OCI-M2 (cell line): ENCODE measurements around the gene CPNE2.
"Not testable (repeated sequence)": the region's sequence is repeated elsewhere in the genome, so short reads cannot be mapped to it uniquely, and the experiment has no call there.

Experiments used
- DNase-seq: peaks from one replicate; lab custom pipeline; 2025; ENCODE audit not compliant: unreplicated experiment; lab: John Stamatoyannopoulos, UW

The CPNE2 gene

GRCh38 chr16:57166451-57166850 is 74.1 kb downstream of the CPNE2 start:
- no peak for DNase-seq

DNA sequence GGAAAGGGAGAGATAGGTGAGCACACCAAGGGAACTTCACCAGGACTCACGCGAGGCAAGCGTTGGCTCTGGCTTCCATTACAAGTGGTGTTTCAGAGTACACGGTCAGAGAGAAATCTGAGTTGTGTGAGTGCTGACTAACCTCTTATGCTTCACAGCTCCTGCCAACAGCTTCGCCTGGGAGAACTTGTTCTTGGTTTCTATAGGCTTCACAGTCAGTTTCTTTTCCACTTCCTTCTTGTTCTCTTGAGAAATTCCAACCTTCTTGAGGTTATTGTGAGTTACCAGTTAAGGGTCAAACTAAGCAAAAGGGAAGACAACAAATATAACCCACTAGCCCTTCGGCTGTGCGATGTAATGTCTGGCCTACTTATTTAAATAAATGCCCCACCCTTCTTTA is 74.6 kb downstream of the CPNE2 start:
- no peak for DNase-seq

- DNase-seq, result no peak
These were observed 75.2 kb downstream of the CPNE2 start for GRCh38 chr16:57167538-57167937.

DNA sequence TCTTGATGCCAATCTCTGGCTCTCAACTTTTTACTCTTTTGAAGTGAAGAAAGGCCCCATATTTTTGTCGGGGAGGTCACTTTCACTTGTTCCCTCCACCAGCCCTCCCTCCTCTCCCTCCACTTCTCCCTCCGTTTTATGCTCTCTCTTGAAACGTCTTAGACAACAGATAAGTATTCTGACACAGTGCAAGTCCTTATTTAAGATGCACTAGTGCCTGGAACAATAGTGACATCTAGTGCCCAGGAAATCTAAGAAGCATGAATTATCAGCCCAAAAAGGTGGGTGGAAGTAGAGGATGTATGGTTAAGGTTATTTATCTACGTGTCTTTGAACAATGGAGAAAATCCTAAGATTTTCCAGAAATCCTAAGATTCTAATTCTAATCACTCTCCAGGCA is 75.6 kb downstream of the CPNE2 start:
- DNase-seq, result no peak

DNA sequence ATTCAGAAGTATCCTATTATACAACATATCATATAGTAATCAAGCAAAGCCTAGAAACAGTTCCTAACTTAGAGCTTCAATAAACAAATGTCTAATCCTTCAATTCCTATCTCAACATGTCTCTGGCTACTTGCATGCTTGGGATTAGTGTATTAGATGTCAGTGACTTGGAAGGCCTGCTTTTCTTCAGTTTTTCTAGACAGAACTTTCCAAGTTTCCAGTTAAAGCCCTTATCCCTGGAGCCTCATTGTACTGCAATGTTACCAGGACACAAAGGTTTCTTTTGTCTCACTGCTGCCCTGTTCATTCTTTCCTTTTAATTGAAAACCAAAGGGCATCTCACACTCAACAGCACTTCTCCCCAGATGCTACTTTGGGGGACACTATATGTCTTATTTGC is 76.9 kb downstream of the CPNE2 start:
- DNase-seq, result no peak

DNA sequence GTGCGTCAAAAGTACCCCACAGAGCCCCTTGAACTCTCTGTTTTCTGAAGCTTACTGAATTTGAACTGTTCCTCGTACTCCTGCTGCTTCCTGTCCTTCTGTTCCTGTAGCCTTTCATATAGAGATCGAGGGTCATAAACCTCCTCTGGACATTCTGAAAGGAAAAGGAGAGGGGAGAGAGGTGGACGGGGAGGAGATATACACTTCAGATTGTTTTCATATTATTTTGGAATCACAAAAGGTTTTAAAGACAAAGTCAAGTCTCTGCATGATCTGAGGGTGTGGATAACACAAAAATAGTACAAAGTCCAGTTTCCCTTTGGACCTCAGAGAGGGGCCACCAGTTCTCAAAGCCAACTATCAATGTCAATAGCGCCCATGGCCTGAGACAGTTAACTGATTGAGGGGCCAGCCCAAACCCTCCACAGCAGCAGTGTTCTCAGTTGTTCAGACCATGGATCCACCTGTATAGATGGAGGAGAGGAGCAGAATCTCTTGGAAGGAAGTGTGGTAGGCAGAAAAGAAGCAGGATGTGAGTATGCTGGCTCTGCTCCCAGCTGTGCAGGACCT is 80.4 kb downstream of the CPNE2 start:
- DNase-seq, result no peak

DNA sequence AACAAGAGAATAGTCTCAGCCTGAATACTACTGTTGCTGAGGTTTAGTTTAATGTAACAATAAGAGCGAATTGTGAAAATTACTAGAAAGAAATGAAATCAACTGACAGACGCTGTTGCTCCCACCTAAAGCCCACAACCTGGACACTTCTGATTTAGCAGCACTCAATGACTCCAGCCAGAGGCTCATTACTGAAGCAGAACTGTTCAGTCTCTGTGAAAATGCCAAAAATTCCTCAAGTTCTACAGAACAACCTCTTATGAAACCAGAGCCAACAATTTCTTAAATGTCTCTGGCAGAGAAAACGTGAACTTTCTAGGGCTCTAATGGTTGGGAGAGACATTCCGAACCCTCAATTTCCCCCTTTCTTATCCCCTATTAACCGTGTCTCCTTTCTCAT is 83.5 kb downstream of the CPNE2 start:
- no peak for DNase-seq

- no peak for DNase-seq
These were observed 85.8 kb downstream of the CPNE2 start for GRCh38 chr16:57178196-57178595.

GRCh38 chr16:57178793-57179212 is 86.4 kb downstream of the CPNE2 start:
- no peak for DNase-seq

GRCh38 chr16:57179215-57179828 is 86.9 kb downstream of the CPNE2 start:
- DNase-seq, result no peak

- DNase-seq, result no peak
These were observed 91.7 kb downstream of the CPNE2 start for GRCh38 chr16:57184113-57184512.

- DNase-seq, result no peak
These were observed 92.6 kb downstream of the CPNE2 start for GRCh38 chr16:57184887-57185445.

GRCh38 chr16:57185446-57185944 is 93.1 kb downstream of the CPNE2 start:
- no peak for DNase-seq

- DNase-seq, result peak; percentile 88
These were observed 93.8 kb downstream of the CPNE2 start, which contains the start of the genes PSME3IP1 and RSPRY1 for GRCh38 chr16:57185945-57186871. Gene PSME3IP1, minus strand, starts transcription at chr16:57186039. Its CDS starts 12,185 bp downstream, at chr16:57173854. Gene RSPRY1, plus strand, starts transcription at chr16:57186329. Its CDS starts 18,330 bp downstream, at chr16:57204659.

- DNase-seq, result no peak
These were observed 94.8 kb downstream of the CPNE2 start for GRCh38 chr16:57186872-57187854.

DNA sequence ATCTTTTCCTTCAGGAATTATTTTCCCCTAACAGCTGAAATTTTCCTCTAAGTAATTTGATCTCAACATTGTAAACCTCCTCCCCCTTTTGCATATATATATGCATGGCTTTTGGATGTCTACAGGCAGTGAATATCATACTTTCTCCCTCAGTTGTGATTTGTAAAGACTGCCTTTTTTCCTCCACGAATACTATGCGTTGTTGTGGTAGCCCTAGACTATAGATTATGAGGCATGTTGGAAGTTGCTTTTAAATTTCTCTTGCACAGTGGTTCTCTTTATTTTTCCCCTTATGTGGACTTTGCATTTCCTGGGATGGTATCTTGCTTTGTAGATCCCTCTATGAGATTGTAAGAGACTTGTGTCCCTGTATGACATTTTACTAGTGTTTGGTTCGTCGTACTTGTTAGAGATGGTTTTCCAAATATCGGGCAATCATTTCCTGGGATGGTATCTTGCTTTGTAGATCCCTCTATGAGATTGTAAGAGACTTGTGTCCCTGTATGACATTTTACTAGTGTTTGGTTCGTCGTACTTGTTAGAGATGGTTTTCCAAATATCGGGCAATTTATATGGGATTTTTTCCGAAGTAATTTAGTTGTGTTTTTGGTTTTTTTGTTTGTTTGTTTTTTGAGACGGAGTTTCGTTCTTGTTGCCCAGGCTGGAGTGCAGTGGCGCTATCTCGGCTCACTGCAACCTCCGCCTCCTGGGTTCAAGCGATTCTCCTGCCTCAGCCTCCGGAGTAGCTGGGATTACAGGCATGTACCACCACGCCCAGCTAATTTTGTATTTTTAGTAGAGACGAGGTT is 95.7 kb downstream of the CPNE2 start:
- DNase-seq, result not testable (repeated sequence)

GRCh38 chr16:57188711-57189002 is 96.3 kb downstream of the CPNE2 start:
- no peak for DNase-seq

- DNase-seq, result not testable (repeated sequence)
These were observed 97.1 kb downstream of the CPNE2 start for GRCh38 chr16:57189527-57189926.

GRCh38 chr16:57190136-57190535 is 97.8 kb downstream of the CPNE2 start:
- DNase-seq, result no peak
